Smooth muscle cell (in vitro differentiated cells): ENCODE results near the gene DNASE1L2. TPM values are rescaled to one million over a fixed set of nuclear protein-coding genes. Genes with fewer than 3 reads are reported as not detected.
"Not testable (repeated sequence)": the region's sequence is repeated elsewhere in the genome, so short reads cannot be mapped to it uniquely, and the experiment has no call there.

Source experiments
- DNase-seq: peaks from one replicate; lab custom pipeline; 2025; ENCODE audit not compliant: unreplicated experiment; lab: John Stamatoyannopoulos, UW
- H2AFZ ChIP-seq: fragments of 200-600 bp; sonication (generic); 2 replicates; pipeline ENCODE4 v1.6.0; 2016; ENCODE audit warnings: antibody characterized with exemption, low read depth, mild to moderate bottlenecking
- H3F3A ChIP-seq: fragments of 200-600 bp; sonication (generic); 2 replicates; pipeline ENCODE4 v1.6.0; 2017; ENCODE audit warnings: antibody characterized with exemption, low read depth
- H3K27ac ChIP-seq: fragments of 200-600 bp; sonication (generic); 2 replicates; pipeline ENCODE4 v1.5.1; 2016; ENCODE audit warnings: low read depth, mild to moderate bottlenecking
- H3K27me3 ChIP-seq: fragments of 200-600 bp; sonication (generic); 2 replicates; pipeline ENCODE4 v1.6.1; 2016; ENCODE audit warnings: low read depth, mild to moderate bottlenecking
- H3K36me3 ChIP-seq: fragments of 200-600 bp; sonication (generic); 2 replicates; pipeline ENCODE4 v1.5.1; 2016; ENCODE audit warnings: low read depth
- H3K4me1 ChIP-seq: fragments of 200-600 bp; sonication (generic); 2 replicates; pipeline ENCODE4 v1.5.1; 2016; ENCODE audit warnings: low read depth
- H3K4me2 ChIP-seq: fragments of 200-600 bp; sonication (generic); 2 replicates; pipeline ENCODE4 v1.6.0; 2016; ENCODE audit warnings: mild to moderate bottlenecking
- H3K4me3 ChIP-seq: fragments of 200-600 bp; sonication (generic); 2 replicates; pipeline ENCODE4 v1.5.1; 2016; ENCODE audit warnings: mild to moderate bottlenecking
- H3K79me2 ChIP-seq: fragments of 200-600 bp; sonication (generic); 2 replicates; pipeline ENCODE4 v1.6.0; 2016; ENCODE audit warnings: low read depth, mild to moderate bottlenecking
- H3K9ac ChIP-seq: fragments of 200-600 bp; sonication (generic); 2 replicates; pipeline ENCODE4 v1.6.0; 2016; ENCODE audit warnings: low read depth
- H3K9me3 ChIP-seq: fragments of 200-600 bp; sonication (generic); replicated peaks from 2 replicates; pipeline ENCODE4 v1.5.1; 2016; ENCODE audit warnings: low read depth
- H4K20me1 ChIP-seq: fragments of 200-600 bp; sonication (generic); 2 replicates; pipeline ENCODE4 v1.6.0; 2016; ENCODE audit warnings: low read depth
- WGBS: methylation state at CpG from one replicate; pipeline ENCODE4 v1.1.7; 2016; ENCODE audit warnings: low lambda C conversion rate; 5-methylcytosine and 5-hydroxymethylcytosine counted together
- polyA plus RNA-seq: library from polyadenylated mRNA; unstranded; fragments of >200 nt; fragmentation: Nextera tagmentation; extraction: Ambion mirVana; gene quantifications from 2 replicates; pipeline ENCODE4 v1.2.1, GENCODE V29; 2016
- total RNA-seq: library from RNA; depleted of rRNA; stranded (reverse); fragments of >200 nt; gene quantifications from 2 replicates; pipeline ENCODE4 v1.2.3, GENCODE V29; 2014
- TF ChIP-seq, protein P1 (sequence below): fragments of 200-600 bp; sonication (generic); IDR thresholded peaks from 2 replicates; pipeline ENCODE4 v1.5.1; 2017; ENCODE audit warnings: borderline replicate concordance, mild to moderate bottlenecking, antibody characterized with exemption; ENCODE audit not compliant: insufficient read depth, poor library complexity, severe bottlenecking

DNASE1L2 gene
- total and polyA plus RNA-seq, 2 experiments from 2014 or later = 0.13 to 0.25 TPM

DNA sequence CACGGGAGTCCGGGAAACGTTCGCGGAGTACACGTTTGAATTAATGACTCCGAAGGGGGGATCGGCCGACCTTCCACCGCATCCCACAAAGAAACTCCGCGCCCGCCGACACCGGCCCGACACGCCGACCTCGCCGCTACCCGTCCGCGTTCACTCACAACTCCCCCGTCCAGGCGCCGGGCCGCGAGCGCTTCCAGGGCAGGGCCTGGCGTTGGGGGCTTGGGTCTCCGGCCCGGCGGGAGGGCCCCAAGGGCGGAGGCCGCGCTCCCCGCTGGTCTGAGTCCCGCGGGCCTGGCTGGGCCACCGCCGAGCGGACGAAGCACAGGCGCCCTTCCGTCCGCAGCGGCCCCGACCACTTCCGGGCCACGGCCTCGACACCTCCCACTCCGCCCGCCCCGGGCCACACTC, 31.3 kb downstream of the DNASE1L2 start:
- under 1% methylated on average over 50 of the region's 54 CpGs for WGBS
- peak overlapping the region; percentile 73 for H3K4me3 ChIP-seq
- H3K79me2 ChIP-seq = peaks cover 72% of the 10 kb centered on the region
- not testable (repeated sequence) for DNase-seq, H3K36me3 ChIP-seq, H3K27me3 ChIP-seq, H3K9me3 ChIP-seq, H3F3A ChIP-seq
- H2AFZ ChIP-seq = peak overlapping the region; percentile 94
- H3K27ac ChIP-seq = peak overlapping the region; percentile 93
- H4K20me1 ChIP-seq = peaks cover 70% of the 10 kb centered on the region
- H3K9ac ChIP-seq = peak overlapping the region; percentile 97
- H3K4me2 ChIP-seq = peak overlapping the region; percentile 90
- peaks cover 10% of the 10 kb centered on the region for H3K4me1 ChIP-seq

DNA sequence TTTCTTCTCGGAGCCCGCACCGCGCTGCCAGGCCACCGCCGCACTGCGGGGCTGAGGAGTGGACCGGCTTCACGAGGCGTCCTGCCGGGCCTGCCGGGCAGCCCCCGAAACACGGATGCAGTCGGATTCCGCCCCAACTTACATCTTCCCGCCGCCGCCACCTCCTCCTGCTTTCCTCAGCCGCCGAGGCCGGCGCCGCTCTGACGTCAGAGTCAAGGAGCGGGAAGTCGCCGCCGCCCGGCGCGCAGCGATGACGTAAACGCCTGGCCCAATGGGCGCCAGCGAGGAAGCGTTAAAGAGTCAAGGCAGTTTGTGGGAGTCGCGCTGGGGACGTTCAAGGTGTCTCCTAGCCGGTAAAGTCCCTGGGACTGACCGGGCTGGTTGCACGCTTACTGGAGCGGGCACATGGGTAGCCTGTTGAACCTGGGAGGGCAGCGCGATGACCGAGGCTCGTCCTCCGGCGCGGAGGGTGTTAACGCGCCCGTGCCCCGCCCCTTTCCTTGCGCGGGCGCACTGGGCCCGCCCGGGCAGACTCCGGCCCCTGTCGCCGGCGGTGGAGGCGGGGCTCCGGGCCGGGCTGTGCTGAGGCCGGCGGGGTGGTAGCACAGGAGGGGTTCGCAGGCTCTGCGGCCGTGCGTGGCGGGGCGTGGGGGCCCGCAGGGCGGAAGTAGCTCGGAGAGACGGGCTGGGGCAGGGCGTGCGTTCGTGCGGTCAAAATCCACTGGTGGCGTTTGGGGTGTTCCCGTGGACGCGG, 31.8 kb downstream of the DNASE1L2 start, which contains the start of gene RNPS1:
RNPS1 (minus strand) TSS at position 214 of the 754 bp plus-strand sequence. CDS start 3,483 bp downstream, outside the sequence.
- H3F3A ChIP-seq = peaks cover 4% of the 10 kb centered on the region
- peak within 1 kb of the TSS; percentile 94 for H2AFZ ChIP-seq
- H3K27me3 ChIP-seq = no peaks in the 10 kb centered on the region
- H3K9me3 ChIP-seq = no peaks in the 10 kb centered on the region
- peak within 1 kb of the TSS; percentile 93 for H3K27ac ChIP-seq
- peak; percentile 97 for DNase-seq
- H3K9ac ChIP-seq = peak within 1 kb of the TSS; percentile 97
- H3K4me3 ChIP-seq = peak within 1 kb of the TSS; percentile 73
- peaks cover 64% of the 10 kb centered on the region for H4K20me1 ChIP-seq
- TF ChIP-seq, protein P1, sequence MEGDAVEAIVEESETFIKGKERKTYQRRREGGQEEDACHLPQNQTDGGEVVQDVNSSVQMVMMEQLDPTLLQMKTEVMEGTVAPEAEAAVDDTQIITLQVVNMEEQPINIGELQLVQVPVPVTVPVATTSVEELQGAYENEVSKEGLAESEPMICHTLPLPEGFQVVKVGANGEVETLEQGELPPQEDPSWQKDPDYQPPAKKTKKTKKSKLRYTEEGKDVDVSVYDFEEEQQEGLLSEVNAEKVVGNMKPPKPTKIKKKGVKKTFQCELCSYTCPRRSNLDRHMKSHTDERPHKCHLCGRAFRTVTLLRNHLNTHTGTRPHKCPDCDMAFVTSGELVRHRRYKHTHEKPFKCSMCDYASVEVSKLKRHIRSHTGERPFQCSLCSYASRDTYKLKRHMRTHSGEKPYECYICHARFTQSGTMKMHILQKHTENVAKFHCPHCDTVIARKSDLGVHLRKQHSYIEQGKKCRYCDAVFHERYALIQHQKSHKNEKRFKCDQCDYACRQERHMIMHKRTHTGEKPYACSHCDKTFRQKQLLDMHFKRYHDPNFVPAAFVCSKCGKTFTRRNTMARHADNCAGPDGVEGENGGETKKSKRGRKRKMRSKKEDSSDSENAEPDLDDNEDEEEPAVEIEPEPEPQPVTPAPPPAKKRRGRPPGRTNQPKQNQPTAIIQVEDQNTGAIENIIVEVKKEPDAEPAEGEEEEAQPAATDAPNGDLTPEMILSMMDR = no peak
- under 1% methylated on average over 57 of the region's 88 CpGs for WGBS
- peak within 1 kb of the TSS; percentile 90 for H3K4me2 ChIP-seq
- peaks cover 66% of the 10 kb centered on the region for H3K79me2 ChIP-seq
- no peaks in the 10 kb centered on the region for H3K36me3 ChIP-seq
- H3K4me1 ChIP-seq = peaks cover 10% of the 10 kb centered on the region

DNA sequence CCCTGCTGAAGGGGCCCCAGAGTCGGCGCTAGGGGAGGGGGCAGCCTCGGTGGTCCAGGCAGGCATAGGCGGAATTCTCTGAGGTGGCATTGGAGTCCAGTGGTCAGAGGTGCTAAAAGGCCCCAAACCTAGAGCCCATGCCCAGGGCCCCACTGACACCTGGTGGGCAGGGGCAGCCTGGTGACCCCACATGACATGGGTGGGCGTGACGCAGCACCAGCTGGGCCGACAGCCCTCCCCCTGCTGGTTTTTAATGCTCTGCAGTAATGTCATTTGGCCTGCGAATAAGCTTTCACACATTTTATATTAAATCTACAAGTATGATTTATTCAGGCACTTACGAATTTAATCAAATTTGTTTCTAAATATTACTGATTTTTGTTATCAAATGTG, 33.8 kb downstream of the DNASE1L2 start:
- DNase-seq = no peak
- peaks cover 47% of the 10 kb centered on the region for H3K79me2 ChIP-seq
- no peak overlapping the region for H3K9ac ChIP-seq
- peak overlapping the region; percentile 90 for H3K4me2 ChIP-seq
- TF ChIP-seq, protein P1 = no peak
- H4K20me1 ChIP-seq = peaks cover 44% of the 10 kb centered on the region
- no peak overlapping the region for H2AFZ ChIP-seq
- no peak overlapping the region for H3K4me3 ChIP-seq
- WGBS = 95% methylated on average over 9 of the region's 9 CpGs
- H3K4me1 ChIP-seq = peaks cover 10% of the 10 kb centered on the region
- peaks cover 4% of the 10 kb centered on the region for H3F3A ChIP-seq
- H3K36me3 ChIP-seq = no peaks in the 10 kb centered on the region
- H3K9me3 ChIP-seq = no peaks in the 10 kb centered on the region
- H3K27ac ChIP-seq = no peak overlapping the region
- no peaks in the 10 kb centered on the region for H3K27me3 ChIP-seq

GRCh38 chr16:2270588-2271470, 34.6 kb downstream of the DNASE1L2 start:
- no peak overlapping the region for H3K4me3 ChIP-seq
- H3K4me2 ChIP-seq = no peak overlapping the region
- no peaks in the 10 kb centered on the region for H3K9me3 ChIP-seq
- no peak overlapping the region for H2AFZ ChIP-seq
- TF ChIP-seq, protein P1 = no peak
- no peaks in the 10 kb centered on the region for H3K27me3 ChIP-seq
- H3F3A ChIP-seq = peaks cover 4% of the 10 kb centered on the region
- H3K9ac ChIP-seq = no peak overlapping the region
- WGBS = 89% methylated on average over 14 of the region's 15 CpGs
- H3K27ac ChIP-seq = no peak overlapping the region
- H4K20me1 ChIP-seq = peaks cover 37% of the 10 kb centered on the region
- no peak for DNase-seq
- H3K79me2 ChIP-seq = peaks cover 39% of the 10 kb centered on the region
- H3K36me3 ChIP-seq = no peaks in the 10 kb centered on the region
- peaks cover 10% of the 10 kb centered on the region for H3K4me1 ChIP-seq
